Upper lobe of left lung (tissue), 6 donors: ENCODE data around the gene LATS2. TPM values are rescaled to one million over a fixed set of nuclear protein-coding genes. Genes with fewer than 3 reads are reported as not detected.

Experiments used
- ATAC-seq, 2 donors: fragments of 200-7000 bp; cut with Tn5 transposase; one replicate each; pipeline ENCODE4 v1.9.1; 2022; ENCODE audit warnings: mild to moderate bottlenecking in 2 of 2, moderate library complexity in 2 of 2; ENCODE audit not compliant: low FRiP score in 2 of 2
- DNase-seq, 2 donors: peaks; one replicate each; pipeline ENCODE4 v3.0.0-alpha.2; 2019 to 2020
- H3K27ac ChIP-seq, 4 donors: fragments of 200-600 bp; sonication (generic); one replicate each; pipeline ENCODE4 v1.5.1; 2016 to 2019
- H3K27me3 ChIP-seq, 4 donors: fragments of 200-600 bp; sonication (generic); one replicate each; pipeline ENCODE4 v1.5.1; 2017 to 2019
- H3K36me3 ChIP-seq, 4 donors: fragments of 200-600 bp; sonication (generic); one replicate each; pipeline ENCODE4 v1.5.1; 2016 to 2019
- H3K4me1 ChIP-seq, 4 donors: fragments of 200-600 bp; sonication (generic); one replicate each; pipeline ENCODE4 v1.5.1; 2018 to 2019
- H3K4me3 ChIP-seq, 4 donors: fragments of 200-600 bp; sonication (generic); one replicate each; pipeline ENCODE4 v1.5.1; 2017 to 2019; ENCODE audit warnings: mild to moderate bottlenecking in 2 of 4, moderate library complexity in 1 of 4
- H3K9me3 ChIP-seq, 4 donors: fragments of 200-600 bp; sonication (generic); one replicate each; pipeline ENCODE4 v1.5.1; 2018 to 2019
- EP300 ChIP-seq, 4 donors: sonication (generic); formaldehyde crosslinking; IDR thresholded peaks; one replicate each; pipeline ENCODE4 v1.5.1; 2017; ENCODE audit warnings: antibody characterized with exemption in 4 of 4, control low read depth in 2 of 4
- POLR2A ChIP-seq, 4 donors: fragments of 450-650 bp; IDR thresholded peaks; one replicate each; pipeline ENCODE4 v1.5.1; 2016 to 2017; ENCODE audit warnings: antibody characterized with exemption in 4 of 4, mild to moderate bottlenecking in 2 of 4
- POLR2AphosphoS5 ChIP-seq, 2 donors: sonication (generic); formaldehyde crosslinking; IDR thresholded peaks; one replicate each; pipeline ENCODE4 v1.5.1; 2017; ENCODE audit warnings: antibody characterized with exemption in 2 of 2
- WGBS, 2 donors: methylation state at CpG; one replicate each; pipeline ENCODE4 v1.1.5; 2017 to 2018; 5-methylcytosine and 5-hydroxymethylcytosine counted together
- total RNA-seq, 6 donors: library from RNA; depleted of rRNA in 4 of 6; stranded (reverse); fragments of >200 nt in 4 of 6; gene quantifications; one replicate each; pipeline versions ENCODE4 v1.1.0 to v1.2.1, GENCODE V29; 2016 to 2021
- TF ChIP-seq, protein P1 (sequence below), 6 experiments: fragments of 450-650 bp in 4 of 6; fragments of 200-600 bp in 2 of 6; sonication (generic) in 2 of 6; IDR thresholded peaks; one replicate each; pipeline ENCODE4 v1.5.1; 2016 to 2019; ENCODE audit warnings: antibody characterized with exemption in 6 of 6
- donor health status: DM: no; HTN: no; CAD: no; lungs with moderate emphysema.
- donor health status: DM: no; HTN: yes; CAD: no; lungs with severe emphysema.

Gene LATS2
- total RNA-seq, 6 donors from 2014 or later, result 26.2 to 44.4 (median 39.5) TPM

DNA sequence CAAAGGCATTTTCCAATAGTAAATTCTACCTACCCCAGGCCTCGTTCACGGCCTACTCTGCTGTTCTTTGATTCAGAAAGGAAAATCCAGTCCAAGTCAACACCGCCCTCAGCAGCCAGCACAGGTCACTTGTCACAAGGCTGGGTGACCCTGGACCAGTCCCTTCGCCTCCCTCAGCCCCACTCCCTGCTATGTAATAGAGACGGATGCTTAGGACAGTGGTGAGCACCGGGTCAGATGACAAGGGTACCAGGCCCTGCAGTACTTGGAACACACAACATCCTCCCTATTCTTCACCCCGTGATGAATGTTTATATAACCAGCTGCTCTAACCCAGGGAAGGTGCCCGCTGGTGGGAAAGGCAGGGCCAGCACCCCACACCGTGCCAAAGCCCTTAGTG, 14.3 kb downstream of the LATS2 start:
- Histone ChIP-seq H3K4me1 (peaks cover 29 to 44% (median 37%) of the 10 kb centered on the region in 4 donors), H3K27me3 (no peaks in the 10 kb centered on the region), H3K36me3 (peaks cover 3 to 25% (median 6%) of the 10 kb centered on the region in 4 donors), H3K4me3 (no peak overlapping the region), H3K9me3 (no peaks in the 10 kb centered on the region), H3K27ac (no peak overlapping the region)
- ATAC-seq, result peak in 1 of 2 donors; percentile 6
- WGBS, 2 donors, result 82 to 83% methylated on average over 7 to 9 of the region's 9 CpGs
- TF ChIP-seq POLR2AphosphoS5 (IDR thresholded peaks at IDR 0.05) (no peak), EP300 (IDR thresholded peaks at IDR 0.05) (no peak), POLR2A (IDR thresholded peaks at IDR 0.05) (no peak)
- TF ChIP-seq, protein P1, sequence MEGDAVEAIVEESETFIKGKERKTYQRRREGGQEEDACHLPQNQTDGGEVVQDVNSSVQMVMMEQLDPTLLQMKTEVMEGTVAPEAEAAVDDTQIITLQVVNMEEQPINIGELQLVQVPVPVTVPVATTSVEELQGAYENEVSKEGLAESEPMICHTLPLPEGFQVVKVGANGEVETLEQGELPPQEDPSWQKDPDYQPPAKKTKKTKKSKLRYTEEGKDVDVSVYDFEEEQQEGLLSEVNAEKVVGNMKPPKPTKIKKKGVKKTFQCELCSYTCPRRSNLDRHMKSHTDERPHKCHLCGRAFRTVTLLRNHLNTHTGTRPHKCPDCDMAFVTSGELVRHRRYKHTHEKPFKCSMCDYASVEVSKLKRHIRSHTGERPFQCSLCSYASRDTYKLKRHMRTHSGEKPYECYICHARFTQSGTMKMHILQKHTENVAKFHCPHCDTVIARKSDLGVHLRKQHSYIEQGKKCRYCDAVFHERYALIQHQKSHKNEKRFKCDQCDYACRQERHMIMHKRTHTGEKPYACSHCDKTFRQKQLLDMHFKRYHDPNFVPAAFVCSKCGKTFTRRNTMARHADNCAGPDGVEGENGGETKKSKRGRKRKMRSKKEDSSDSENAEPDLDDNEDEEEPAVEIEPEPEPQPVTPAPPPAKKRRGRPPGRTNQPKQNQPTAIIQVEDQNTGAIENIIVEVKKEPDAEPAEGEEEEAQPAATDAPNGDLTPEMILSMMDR (IDR thresholded peaks at IDR 0.05), result no peak
- DNase-seq, result no peak

DNA sequence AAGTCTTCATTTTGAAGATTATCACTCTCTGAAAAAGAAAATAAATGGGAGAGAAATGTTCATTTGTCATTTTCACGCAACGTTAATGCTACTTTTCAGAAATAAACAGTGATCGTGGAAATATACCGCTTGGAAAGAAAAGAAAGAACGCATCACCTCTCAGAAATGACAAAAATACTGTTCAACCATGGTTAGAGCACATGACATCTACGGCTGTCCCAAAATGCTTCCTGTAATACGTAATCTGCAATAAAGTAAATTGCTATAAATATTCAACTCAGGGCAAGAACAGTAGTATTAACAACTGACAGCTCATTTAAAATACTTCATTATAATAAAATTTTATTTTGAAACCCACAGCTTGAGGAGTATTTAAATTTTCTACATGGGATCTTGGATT, 15.2 kb downstream of the LATS2 start:
- peaks cover 3 to 31% (median 6%) of the 10 kb centered on the region in 4 donors for H3K36me3 ChIP-seq

DNA sequence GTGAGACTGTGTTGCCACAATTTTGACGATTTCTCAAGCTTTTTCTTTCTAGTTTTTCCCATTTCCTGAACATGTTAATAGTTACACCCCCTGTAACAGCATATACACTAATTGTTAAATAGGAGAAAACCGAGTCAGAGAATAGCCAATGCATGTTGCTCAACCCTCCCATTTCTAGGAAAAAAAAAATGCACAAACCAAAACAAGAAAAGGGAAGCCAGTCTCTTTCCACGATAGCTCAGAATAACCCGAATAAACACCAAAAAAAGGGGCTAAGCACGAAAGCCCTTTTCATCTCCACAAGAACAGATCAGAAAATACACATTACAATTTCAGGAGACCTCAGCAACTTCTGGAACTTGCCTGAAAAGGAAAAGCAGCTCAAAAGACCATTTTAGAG, 16.3 kb downstream of the LATS2 start:
- no peak for DNase-seq
- Histone ChIP-seq H3K9me3 (no peaks in the 10 kb centered on the region), H3K4me1 (peaks cover 43 to 53% (median 48%) of the 10 kb centered on the region in 4 donors), H3K27me3 (no peaks in the 10 kb centered on the region), H3K27ac (no peak overlapping the region), H3K36me3 (peaks cover 3 to 31% (median 6%) of the 10 kb centered on the region in 4 donors), H3K4me3 (no peak overlapping the region)
- TF ChIP-seq POLR2A (IDR thresholded peaks at IDR 0.05) (no peak), POLR2AphosphoS5 (IDR thresholded peaks at IDR 0.05) (no peak)
- TF ChIP-seq, protein P1 (IDR thresholded peaks at IDR 0.05), result no peak
- ATAC-seq, result no peak
- 59% methylated on average over 5 of the region's 5 CpGs for WGBS, 2 donors

More for the DNA sequence above, 15.2 kb downstream of the LATS2 start:
- DNase-seq, result no peak
- TF ChIP-seq, protein P1 (IDR thresholded peaks at IDR 0.05), result no peak
- TF ChIP-seq EP300 (IDR thresholded peaks at IDR 0.05) (no peak), POLR2AphosphoS5 (IDR thresholded peaks at IDR 0.05) (no peak), POLR2A (IDR thresholded peaks at IDR 0.05) (no peak)
- Histone ChIP-seq H3K27me3 (no peaks in the 10 kb centered on the region), H3K4me3 (no peak overlapping the region), H3K4me1 (peaks cover 35 to 47% (median 42%) of the 10 kb centered on the region in 4 donors), H3K27ac (no peak overlapping the region), H3K9me3 (no peaks in the 10 kb centered on the region)
- WGBS, 2 donors, result 62 to 66% methylated on average over 7 of the region's 7 CpGs
- ATAC-seq, result no peak

DNA sequence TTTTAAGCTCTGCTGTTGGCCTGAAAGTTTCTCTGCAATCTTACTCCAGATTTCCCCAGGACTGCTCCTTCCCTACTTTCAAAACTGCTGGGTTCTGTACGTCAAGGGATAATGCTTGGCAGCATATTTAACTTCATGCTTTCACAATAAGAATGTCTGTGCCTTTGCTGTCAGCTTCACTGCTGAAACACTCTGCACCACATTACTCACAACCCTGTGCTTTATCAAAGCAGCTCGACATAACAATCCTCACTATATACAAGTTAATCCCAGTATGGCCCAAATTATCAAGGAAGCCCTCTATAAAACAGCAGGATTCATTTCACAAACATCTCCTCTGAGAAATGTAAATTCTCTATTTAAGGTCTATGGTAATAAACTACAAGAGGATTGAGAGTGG, 17.5 kb downstream of the LATS2 start:
- ATAC-seq, result peak in 1 of 2 donors; percentile 40
- H3K4me1 ChIP-seq, result peaks cover 44 to 63% (median 56%) of the 10 kb centered on the region in 4 donors

More for the DNA sequence above, 17.5 kb downstream of the LATS2 start:
- TF ChIP-seq EP300 (IDR thresholded peaks at IDR 0.05) (no peak), POLR2AphosphoS5 (IDR thresholded peaks at IDR 0.05) (no peak), POLR2A (IDR thresholded peaks at IDR 0.05) (no peak)
- TF ChIP-seq, protein P1 (IDR thresholded peaks at IDR 0.05), result no peak
- Histone ChIP-seq H3K4me3 (no peak overlapping the region), H3K27ac (no peak overlapping the region), H3K9me3 (no peaks in the 10 kb centered on the region), H3K36me3 (peaks cover 3 to 31% (median 6%) of the 10 kb centered on the region in 4 donors), H3K27me3 (no peaks in the 10 kb centered on the region)
- no peak for DNase-seq
- 48 to 55% methylated on average over 2 of the region's 2 CpGs for WGBS, 2 donors
